Measurements from ENCODE around the gene ARSB.

Gene ARSB

GRCh38 chr5:78821536-78822021 is 163.5 kb downstream of the ARSB start:
- in situ Hi-C loops (cut with HindIII; ENCODE audit: low pct_ligation_motif_present, low sequenced_read_pairs) = no loop called here
- TF ChIP-seq, protein P1, sequence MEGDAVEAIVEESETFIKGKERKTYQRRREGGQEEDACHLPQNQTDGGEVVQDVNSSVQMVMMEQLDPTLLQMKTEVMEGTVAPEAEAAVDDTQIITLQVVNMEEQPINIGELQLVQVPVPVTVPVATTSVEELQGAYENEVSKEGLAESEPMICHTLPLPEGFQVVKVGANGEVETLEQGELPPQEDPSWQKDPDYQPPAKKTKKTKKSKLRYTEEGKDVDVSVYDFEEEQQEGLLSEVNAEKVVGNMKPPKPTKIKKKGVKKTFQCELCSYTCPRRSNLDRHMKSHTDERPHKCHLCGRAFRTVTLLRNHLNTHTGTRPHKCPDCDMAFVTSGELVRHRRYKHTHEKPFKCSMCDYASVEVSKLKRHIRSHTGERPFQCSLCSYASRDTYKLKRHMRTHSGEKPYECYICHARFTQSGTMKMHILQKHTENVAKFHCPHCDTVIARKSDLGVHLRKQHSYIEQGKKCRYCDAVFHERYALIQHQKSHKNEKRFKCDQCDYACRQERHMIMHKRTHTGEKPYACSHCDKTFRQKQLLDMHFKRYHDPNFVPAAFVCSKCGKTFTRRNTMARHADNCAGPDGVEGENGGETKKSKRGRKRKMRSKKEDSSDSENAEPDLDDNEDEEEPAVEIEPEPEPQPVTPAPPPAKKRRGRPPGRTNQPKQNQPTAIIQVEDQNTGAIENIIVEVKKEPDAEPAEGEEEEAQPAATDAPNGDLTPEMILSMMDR (IDR thresholded peaks at IDR 0.05; ENCODE audit: low read depth, low read length, missing control alignments) = no peak
- Histone ChIP-seq H3K4me3 (ENCODE audit: low read depth, low read length) (no peak overlapping the region), H3K27ac (no peak overlapping the region), H3K36me3 (replicated peaks) (no peaks in the 10 kb centered on the region), H3K27me3 (replicated peaks) (no peaks in the 10 kb centered on the region)
- no peak for DNase-seq

GRCh38 chr5:78819707-78820106 is 165.4 kb downstream of the ARSB start:
- no peaks in the 10 kb centered on the region for H3K27me3 ChIP-seq (replicated peaks)
- no peaks in the 10 kb centered on the region for H3K36me3 ChIP-seq (replicated peaks)
- TF ChIP-seq, protein P1 (IDR thresholded peaks at IDR 0.05; ENCODE audit: low read depth, low read length, missing control alignments) = no peak
- no peak overlapping the region for H3K4me3 ChIP-seq (ENCODE audit: low read depth, low read length)
- H3K27ac ChIP-seq = no peak overlapping the region
- in situ Hi-C loops (cut with HindIII; ENCODE audit: low pct_ligation_motif_present, low sequenced_read_pairs) = no loop called here
- no peak for DNase-seq

DNA sequence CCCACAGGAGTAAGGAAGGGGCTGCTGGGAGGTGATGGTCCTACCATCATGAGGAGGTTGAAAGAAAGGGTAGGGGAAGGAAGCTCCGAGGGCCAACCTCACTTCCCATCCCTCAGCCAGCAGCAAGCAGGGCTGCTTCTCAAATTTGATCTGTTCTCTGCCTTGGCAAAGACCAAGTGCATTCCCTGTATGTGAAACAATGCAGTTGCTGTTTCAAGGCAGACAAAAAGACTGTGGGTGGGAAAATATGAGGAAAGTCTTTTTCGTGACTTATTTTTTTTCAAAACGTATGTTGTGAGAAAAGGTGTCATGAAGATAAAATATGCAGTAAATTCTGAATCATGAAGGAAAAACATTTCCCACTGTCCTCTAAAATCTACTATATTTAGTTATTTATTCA is 165.9 kb downstream of the ARSB start:
- Histone ChIP-seq H3K27ac (no peak overlapping the region), H3K4me3 (ENCODE audit: low read depth, low read length) (no peak overlapping the region), H3K36me3 (replicated peaks) (no peaks in the 10 kb centered on the region), H3K27me3 (replicated peaks) (no peaks in the 10 kb centered on the region)
- TF ChIP-seq, protein P1 (IDR thresholded peaks at IDR 0.05; ENCODE audit: low read depth, low read length, missing control alignments) = no peak
- in situ Hi-C loops (cut with HindIII; ENCODE audit: low pct_ligation_motif_present, low sequenced_read_pairs) = no loop called here
- DNase-seq = no peak

- Histone ChIP-seq H3K27ac (no peak overlapping the region), H3K27me3 (replicated peaks) (no peaks in the 10 kb centered on the region), H3K36me3 (replicated peaks) (no peaks in the 10 kb centered on the region), H3K4me3 (ENCODE audit: low read depth, low read length) (no peak overlapping the region)
- TF ChIP-seq, protein P1 (IDR thresholded peaks at IDR 0.05; ENCODE audit: low read depth, low read length, missing control alignments) = no peak
- in situ Hi-C loops (cut with HindIII; ENCODE audit: low pct_ligation_motif_present, low sequenced_read_pairs) = no loop called here
- no peak for DNase-seq
Measured at GRCh38 chr5:78816143-78816765, 168.9 kb downstream of the ARSB start.

DNA sequence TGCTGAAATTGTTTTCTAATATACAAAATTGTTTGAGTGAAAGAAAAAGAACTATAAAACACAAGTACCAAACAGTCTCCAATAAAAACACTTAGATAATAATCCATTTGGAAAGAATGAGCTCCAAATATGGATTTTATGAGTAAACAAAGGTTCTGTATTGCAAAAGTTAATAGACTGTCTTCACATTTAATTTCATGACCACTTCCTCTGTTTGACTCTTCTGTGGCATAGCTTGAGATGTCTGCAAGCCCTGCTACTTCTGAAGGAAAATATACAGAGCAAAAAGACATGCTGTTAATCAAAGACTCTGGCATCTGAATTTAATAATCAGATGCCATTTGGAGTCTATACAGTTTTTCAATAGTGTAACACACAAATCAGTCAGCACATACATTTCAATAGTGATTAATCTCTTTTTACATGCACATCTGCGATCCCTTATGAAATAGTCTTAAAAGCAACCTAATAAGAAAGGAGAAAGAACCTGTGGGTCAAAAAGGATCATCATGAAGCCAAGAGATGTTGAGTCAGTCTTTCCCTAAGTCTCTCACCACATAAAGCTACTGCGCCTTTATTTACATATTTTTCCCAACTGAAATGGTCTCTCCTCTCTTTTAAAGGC is 171.1 kb downstream of the ARSB start:
- in situ Hi-C loops (cut with HindIII; ENCODE audit: low pct_ligation_motif_present, low sequenced_read_pairs) = no loop called here
- H3K4me3 ChIP-seq (ENCODE audit: low read depth, low read length) = no peak overlapping the region

More for the DNA sequence above, 171.1 kb downstream of the ARSB start:
- Histone ChIP-seq H3K27me3 (replicated peaks) (no peaks in the 10 kb centered on the region), H3K27ac (no peak overlapping the region), H3K36me3 (replicated peaks) (no peaks in the 10 kb centered on the region)
- TF ChIP-seq, protein P1 (IDR thresholded peaks at IDR 0.05; ENCODE audit: low read depth, low read length, missing control alignments) = no peak
- no peak for DNase-seq

Measured in brain microvascular endothelial cell (primary cell).